ENCODE measurements around the gene RB1.

The RB1 gene

DNA sequence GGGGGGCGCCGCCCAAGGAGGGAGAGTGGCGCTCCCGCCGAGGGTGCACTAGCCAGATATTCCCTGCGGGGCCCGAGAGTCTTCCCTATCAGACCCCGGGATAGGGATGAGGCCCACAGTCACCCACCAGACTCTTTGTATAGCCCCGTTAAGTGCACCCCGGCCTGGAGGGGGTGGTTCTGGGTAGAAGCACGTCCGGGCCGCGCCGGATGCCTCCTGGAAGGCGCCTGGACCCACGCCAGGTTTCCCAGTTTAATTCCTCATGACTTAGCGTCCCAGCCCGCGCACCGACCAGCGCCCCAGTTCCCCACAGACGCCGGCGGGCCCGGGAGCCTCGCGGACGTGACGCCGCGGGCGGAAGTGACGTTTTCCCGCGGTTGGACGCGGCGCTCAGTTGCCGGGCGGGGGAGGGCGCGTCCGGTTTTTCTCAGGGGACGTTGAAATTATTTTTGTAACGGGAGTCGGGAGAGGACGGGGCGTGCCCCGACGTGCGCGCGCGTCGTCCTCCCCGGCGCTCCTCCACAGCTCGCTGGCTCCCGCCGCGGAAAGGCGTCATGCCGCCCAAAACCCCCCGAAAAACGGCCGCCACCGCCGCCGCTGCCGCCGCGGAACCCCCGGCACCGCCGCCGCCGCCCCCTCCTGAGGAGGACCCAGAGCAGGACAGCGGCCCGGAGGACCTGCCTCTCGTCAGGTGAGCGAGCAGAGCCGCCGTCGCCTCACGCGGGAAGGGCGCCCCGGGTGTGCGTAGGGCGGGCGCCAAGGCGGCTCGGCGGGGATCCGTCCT, at the start of gene RB1:
RB1 (plus strand) TSS at position 393 of the 784 bp plus-strand sequence; CDS start at position 555, 162 bp downstream.
- TF ChIP-seq, protein P1, sequence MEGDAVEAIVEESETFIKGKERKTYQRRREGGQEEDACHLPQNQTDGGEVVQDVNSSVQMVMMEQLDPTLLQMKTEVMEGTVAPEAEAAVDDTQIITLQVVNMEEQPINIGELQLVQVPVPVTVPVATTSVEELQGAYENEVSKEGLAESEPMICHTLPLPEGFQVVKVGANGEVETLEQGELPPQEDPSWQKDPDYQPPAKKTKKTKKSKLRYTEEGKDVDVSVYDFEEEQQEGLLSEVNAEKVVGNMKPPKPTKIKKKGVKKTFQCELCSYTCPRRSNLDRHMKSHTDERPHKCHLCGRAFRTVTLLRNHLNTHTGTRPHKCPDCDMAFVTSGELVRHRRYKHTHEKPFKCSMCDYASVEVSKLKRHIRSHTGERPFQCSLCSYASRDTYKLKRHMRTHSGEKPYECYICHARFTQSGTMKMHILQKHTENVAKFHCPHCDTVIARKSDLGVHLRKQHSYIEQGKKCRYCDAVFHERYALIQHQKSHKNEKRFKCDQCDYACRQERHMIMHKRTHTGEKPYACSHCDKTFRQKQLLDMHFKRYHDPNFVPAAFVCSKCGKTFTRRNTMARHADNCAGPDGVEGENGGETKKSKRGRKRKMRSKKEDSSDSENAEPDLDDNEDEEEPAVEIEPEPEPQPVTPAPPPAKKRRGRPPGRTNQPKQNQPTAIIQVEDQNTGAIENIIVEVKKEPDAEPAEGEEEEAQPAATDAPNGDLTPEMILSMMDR (conservative IDR thresholded peaks at IDR 0.05): no peak
- peak within 1 kb of the TSS; percentile 89 for H3K27ac ChIP-seq

DNA sequence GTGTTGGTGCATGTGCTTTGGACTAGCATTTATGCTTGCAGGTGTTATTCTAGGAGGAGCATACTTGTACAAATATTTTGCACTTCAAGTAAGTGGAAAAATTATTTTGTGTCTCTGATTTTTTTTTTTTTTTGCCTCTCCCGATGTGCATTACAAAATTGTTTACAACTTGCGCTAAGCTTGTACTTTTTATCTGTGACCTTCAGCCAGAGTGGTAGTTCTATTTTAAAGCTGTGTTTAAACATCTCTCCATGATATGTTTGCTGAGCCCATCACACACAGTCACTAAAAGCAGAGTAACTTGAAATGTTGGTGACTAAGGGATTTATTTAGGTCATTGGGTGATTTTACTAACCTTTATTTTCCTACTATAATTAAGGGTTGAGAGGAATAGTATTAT, 49.7 kb upstream of the RB1 start:
- no peak overlapping the region for H3K27ac ChIP-seq
- TF ChIP-seq, protein P1 (conservative IDR thresholded peaks at IDR 0.05): no peak

DNA sequence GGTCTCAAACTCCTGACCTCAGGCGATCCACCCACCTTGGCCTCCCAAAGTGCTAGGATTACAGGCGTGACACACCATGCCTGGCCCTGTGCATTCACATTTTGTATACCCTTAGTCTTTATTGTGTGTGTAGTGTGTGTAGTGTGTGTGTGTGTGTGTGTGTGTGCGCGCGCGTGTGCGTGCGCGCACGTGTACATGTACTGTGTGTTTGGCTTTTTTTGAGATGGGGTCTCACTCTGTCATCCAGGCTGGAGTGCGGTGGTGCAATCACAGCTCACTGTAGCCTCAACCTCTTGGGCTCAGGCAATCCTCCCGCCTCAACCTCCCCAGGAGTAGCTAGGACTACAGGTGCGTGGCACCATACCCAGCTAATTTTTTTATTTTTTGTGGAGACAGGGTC, 48.5 kb upstream of the RB1 start:
- no peak overlapping the region for H3K27ac ChIP-seq
- TF ChIP-seq, protein P1 (conservative IDR thresholded peaks at IDR 0.05): no peak

DNA sequence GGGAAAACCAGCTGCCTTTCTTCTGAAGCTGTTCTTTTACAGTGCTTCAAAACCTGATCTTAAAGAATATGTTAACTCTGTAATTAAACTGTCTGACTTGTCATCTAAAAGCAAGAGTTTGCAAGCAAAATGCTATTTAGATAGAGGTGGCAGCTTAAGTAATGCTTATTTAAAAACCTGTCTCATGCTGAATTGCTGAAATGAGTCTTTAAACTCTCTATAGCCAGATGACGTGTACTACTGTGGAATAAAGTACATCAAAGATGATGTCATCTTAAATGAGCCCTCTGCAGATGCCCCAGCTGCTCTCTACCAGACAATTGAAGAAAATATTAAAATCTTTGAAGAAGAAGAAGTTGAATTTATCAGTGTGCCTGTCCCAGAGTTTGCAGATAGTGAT, 47.6 kb upstream of the RB1 start:
- H3K27ac ChIP-seq: no peak overlapping the region
- TF ChIP-seq, protein P1 (conservative IDR thresholded peaks at IDR 0.05): no peak

DNA sequence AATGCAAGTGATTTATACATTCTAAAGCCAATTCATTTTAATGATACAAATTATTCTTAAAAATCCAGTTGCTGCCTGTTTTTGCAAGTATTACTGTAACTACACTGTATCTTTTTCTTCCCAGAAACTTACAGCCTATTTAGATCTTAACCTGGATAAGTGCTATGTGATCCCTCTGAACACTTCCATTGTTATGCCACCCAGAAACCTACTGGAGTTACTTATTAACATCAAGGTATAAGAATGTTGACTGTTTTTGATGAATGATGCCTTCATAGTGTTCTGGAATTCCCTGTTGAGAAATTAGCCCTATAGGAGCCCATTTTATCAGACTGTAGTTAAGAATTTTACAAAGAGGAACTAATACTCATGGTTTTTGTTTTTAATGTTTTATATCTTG, 45.5 kb upstream of the RB1 start:
- no peak overlapping the region for H3K27ac ChIP-seq
- TF ChIP-seq, protein P1 (conservative IDR thresholded peaks at IDR 0.05): no peak

DNA sequence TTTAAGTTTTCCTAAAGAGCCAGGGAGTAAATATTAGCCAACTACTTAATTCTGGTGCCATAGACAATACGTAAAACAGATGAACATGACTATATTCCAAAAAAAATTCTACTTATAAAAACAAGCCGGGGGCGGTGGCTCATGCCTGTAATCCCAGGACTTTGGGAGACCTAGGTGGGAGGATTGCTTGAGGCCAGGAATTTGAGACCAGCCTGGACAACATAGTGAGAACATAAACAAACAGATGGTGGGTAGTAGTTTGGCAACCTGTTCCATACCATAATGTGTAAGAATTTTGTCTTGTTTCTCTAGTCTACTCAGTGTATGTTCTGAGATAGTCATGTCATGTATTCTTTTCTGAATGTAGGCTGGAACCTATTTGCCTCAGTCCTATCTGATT, 45.1 kb upstream of the RB1 start:
- TF ChIP-seq, protein P1 (conservative IDR thresholded peaks at IDR 0.05): no peak
- no peak overlapping the region for H3K27ac ChIP-seq

DNA sequence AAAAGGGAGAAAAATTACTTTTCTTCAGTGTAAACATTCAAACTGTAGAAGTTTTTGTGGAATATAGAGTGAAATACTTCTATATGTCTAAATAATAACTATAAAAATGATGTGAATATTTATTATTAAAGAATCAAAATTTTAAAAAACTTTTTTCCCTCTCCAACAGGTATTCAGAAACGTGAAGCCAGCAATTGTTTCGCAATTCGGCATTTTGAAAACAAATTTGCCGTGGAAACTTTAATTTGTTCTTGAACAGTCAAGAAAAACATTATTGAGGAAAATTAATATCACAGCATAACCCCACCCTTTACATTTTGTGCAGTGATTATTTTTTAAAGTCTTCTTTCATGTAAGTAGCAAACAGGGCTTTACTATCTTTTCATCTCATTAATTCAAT, 42.6 kb upstream of the RB1 start:
- H3K27ac ChIP-seq: no peak overlapping the region
- TF ChIP-seq, protein P1 (conservative IDR thresholded peaks at IDR 0.05): no peak

Data from VCaP (cell line).